Measurements from ENCODE around the gene MS4A6A. TPM values are rescaled to one million over a fixed set of nuclear protein-coding genes. Genes with fewer than 3 reads are reported as not detected.
"Not testable (repeated sequence)": the region's sequence is repeated elsewhere in the genome, so short reads cannot be mapped to it uniquely, and the experiment has no call there.

Gene MS4A6A
- total RNA-seq, 1 experiment from 2014 or later: not detected

- H3F3A ChIP-seq (ENCODE audit: low read length, unreplicated experiment): no peaks in the 10 kb centered on the region
- no peaks in the 10 kb centered on the region for H3K9me2 ChIP-seq (replicated peaks; ENCODE audit: low read length)
- no peaks in the 10 kb centered on the region for H3K27me3 ChIP-seq (ENCODE audit: low read length)
- ATAC-seq (peak; percentile 42; the same call in 1 of the 2 replicates), DNase-seq (peak; percentile 89)
- H2AFZ ChIP-seq (ENCODE audit: low read length): peak overlapping the region; percentile 43
- H4K20me1 ChIP-seq (ENCODE audit: low read length): no peaks in the 10 kb centered on the region
- CTCF ChIA-PET: no interaction called here
- TF ChIP-seq EZH2 (IDR thresholded peaks at IDR 0.05; ENCODE audit: low read length, unreplicated experiment) (no peak), CTCF (conservative IDR thresholded peaks at IDR 0.05; ENCODE audit: low read depth, low read length) (peak; percentile 96)
- H3K36me3 ChIP-seq (ENCODE audit: low read depth, low read length): no peaks in the 10 kb centered on the region
- H3K9ac ChIP-seq (ENCODE audit: low read length): no peak overlapping the region
- H3K4me1 ChIP-seq (ENCODE audit: insufficient read depth, low read length): 0 out of 2 replicates have a peak, but pooled peaks cover 3% of the 10 kb centered on the region
- no TSS peak for BruUV-seq (replicated peaks)
- no peaks in the 10 kb centered on the region for H3K79me2 ChIP-seq (ENCODE audit: low read length)
- H3K27ac ChIP-seq (ENCODE audit: low read length): no peak overlapping the region
- no peaks in the 10 kb centered on the region for H3K9me3 ChIP-seq (ENCODE audit: low read length)
- H3K4me3 ChIP-seq (ENCODE audit: low read length): no peak overlapping the region
- peak overlapping the region; percentile 16; the same call in 1 of the 2 replicates for H3K4me2 ChIP-seq (ENCODE audit: low read length)
- POLR2A ChIA-PET (ENCODE audit: unreplicated experiment): no interaction called here
- intact Hi-C loops (cut with micrococcal nuclease): loop anchor here (1.0 kb wide), 1 partner anchor 371 kb away; no protein-coding TSS in a partner anchor
Observed at GRCh38 chr11:60193687-60194433, 11.0 kb upstream of the MS4A6A start.

- H4K20me1 ChIP-seq (ENCODE audit: low read length); DNase-seq; H3F3A ChIP-seq (ENCODE audit: low read length, unreplicated experiment); H2AFZ ChIP-seq (ENCODE audit: low read length); intact Hi-C loops (cut with micrococcal nuclease); POLR2A ChIA-PET (ENCODE audit: unreplicated experiment); H3K27ac ChIP-seq (ENCODE audit: low read length); H3K4me2 ChIP-seq (ENCODE audit: low read length); H3K9me2 ChIP-seq (replicated peaks; ENCODE audit: low read length); H3K4me1 ChIP-seq (ENCODE audit: insufficient read depth, low read length); H3K4me3 ChIP-seq (ENCODE audit: low read length); BruUV-seq (replicated peaks); H3K9me3 ChIP-seq (ENCODE audit: low read length); H3K9ac ChIP-seq (ENCODE audit: low read length); ATAC-seq; CTCF ChIA-PET; H3K36me3 ChIP-seq (ENCODE audit: low read depth, low read length); H3K27me3 ChIP-seq (ENCODE audit: low read length); H3K79me2 ChIP-seq (ENCODE audit: low read length): not testable (repeated sequence)
Observed at GRCh38 chr11:60192564-60192963, 9.7 kb upstream of the MS4A6A start.

GRCh38 chr11:60188481-60188880 lies 5.6 kb upstream of the MS4A6A start:
- H3K27me3 ChIP-seq (ENCODE audit: low read length); DNase-seq; H3K79me2 ChIP-seq (ENCODE audit: low read length); H3K9ac ChIP-seq (ENCODE audit: low read length); CTCF ChIA-PET; POLR2A ChIA-PET (ENCODE audit: unreplicated experiment); H3F3A ChIP-seq (ENCODE audit: low read length, unreplicated experiment); H3K4me1 ChIP-seq (ENCODE audit: insufficient read depth, low read length); ATAC-seq; H3K27ac ChIP-seq (ENCODE audit: low read length); H3K9me3 ChIP-seq (ENCODE audit: low read length); H4K20me1 ChIP-seq (ENCODE audit: low read length); intact Hi-C loops (cut with micrococcal nuclease); BruUV-seq (replicated peaks); H3K4me3 ChIP-seq (ENCODE audit: low read length); H3K4me2 ChIP-seq (ENCODE audit: low read length); H2AFZ ChIP-seq (ENCODE audit: low read length); H3K36me3 ChIP-seq (ENCODE audit: low read depth, low read length); H3K9me2 ChIP-seq (replicated peaks; ENCODE audit: low read length): not testable (repeated sequence)

GRCh38 chr11:60186128-60186527 lies 3.2 kb upstream of the MS4A6A start:
- BruUV-seq (replicated peaks); H3K9me2 ChIP-seq (replicated peaks; ENCODE audit: low read length); H3K79me2 ChIP-seq (ENCODE audit: low read length); CTCF ChIA-PET; H3K9ac ChIP-seq (ENCODE audit: low read length); H3K27me3 ChIP-seq (ENCODE audit: low read length); H3K4me3 ChIP-seq (ENCODE audit: low read length); intact Hi-C loops (cut with micrococcal nuclease); H4K20me1 ChIP-seq (ENCODE audit: low read length); H3K9me3 ChIP-seq (ENCODE audit: low read length); POLR2A ChIA-PET (ENCODE audit: unreplicated experiment); H3K36me3 ChIP-seq (ENCODE audit: low read depth, low read length); H3K27ac ChIP-seq (ENCODE audit: low read length); H3F3A ChIP-seq (ENCODE audit: low read length, unreplicated experiment); H3K4me1 ChIP-seq (ENCODE audit: insufficient read depth, low read length); DNase-seq; H2AFZ ChIP-seq (ENCODE audit: low read length); H3K4me2 ChIP-seq (ENCODE audit: low read length); ATAC-seq: not testable (repeated sequence)

- CTCF ChIA-PET; H3K9me2 ChIP-seq (replicated peaks; ENCODE audit: low read length); H3K9me3 ChIP-seq (ENCODE audit: low read length); H3K27ac ChIP-seq (ENCODE audit: low read length); BruUV-seq (replicated peaks); POLR2A ChIA-PET (ENCODE audit: unreplicated experiment); H3K79me2 ChIP-seq (ENCODE audit: low read length); ATAC-seq; H4K20me1 ChIP-seq (ENCODE audit: low read length); H3K4me1 ChIP-seq (ENCODE audit: insufficient read depth, low read length); H3K4me2 ChIP-seq (ENCODE audit: low read length); H2AFZ ChIP-seq (ENCODE audit: low read length); H3K9ac ChIP-seq (ENCODE audit: low read length); H3K36me3 ChIP-seq (ENCODE audit: low read depth, low read length); DNase-seq; H3K27me3 ChIP-seq (ENCODE audit: low read length); intact Hi-C loops (cut with micrococcal nuclease); H3F3A ChIP-seq (ENCODE audit: low read length, unreplicated experiment); H3K4me3 ChIP-seq (ENCODE audit: low read length): not testable (repeated sequence)
Observed at GRCh38 chr11:60185512-60185827, 2.6 kb upstream of the MS4A6A start.

Data from PC-3 (cell line).